Motor neuron (in vitro differentiated cells): ENCODE results near the gene ARHGAP24. TPM values are rescaled to one million over a fixed set of nuclear protein-coding genes. Genes with fewer than 3 reads are reported as not detected.
A peak's percentile ranks its signal among the peaks of the same experiment; 100 is the strongest.

Source experiments
- ATAC-seq, 8 experiments: fragments of 200-7000 bp; cut with Tn5 transposase; replicated peaks in 6 of 8; 2 replicates each; pipeline ENCODE4 v1.8.0; 2021; ENCODE audit warnings: mild to moderate bottlenecking in 8 of 8, moderate library complexity in 8 of 8
- H3K27ac ChIP-seq, 2 donors: fragments of 250-450 bp; sonication (Bioruptor Pico); 2 replicates each; pipeline ENCODE4 v1.9.0; 2021; ENCODE audit warnings: antibody characterized with exemption in 2 of 2, mild to moderate bottlenecking in 2 of 2, moderate library complexity in 1 of 2
- H3K4me1 ChIP-seq, 2 donors: fragments of 250-450 bp; sonication (Bioruptor Pico); replicated peaks in 1 of 2; 2 replicates each; pipeline ENCODE4 v1.6.1; 2021; ENCODE audit warnings: antibody characterized with exemption in 2 of 2, mild to moderate bottlenecking in 2 of 2, moderate library complexity in 1 of 2
- H3K4me3 ChIP-seq, 5 donors: fragments of 250-450 bp; sonication (Bioruptor Pico); 2 replicates each; pipeline ENCODE4 v1.9.0; 2021; ENCODE audit warnings: antibody characterized with exemption in 5 of 5, mild to moderate bottlenecking in 5 of 5, moderate library complexity in 4 of 5
- WGBS, 10 experiments: fragments of 450-650 bp; shearing (Covaris generic); methylation state at CpG; one replicate each; pipeline ENCODE4 v1.0.0; 2022; 5-methylcytosine and 5-hydroxymethylcytosine counted together
- in situ Hi-C, 9 experiments: fragments of 400-800 bp; cut with MboI; loops; one replicate each; pipeline ENCODE4 v1.15.0; 2021; ENCODE audit warnings: low sequenced_read_pairs in 9 of 9, low pct_unique_long_range_greater_than_20kb in 2 of 9; ENCODE audit not compliant: unreplicated experiment in 9 of 9
- total RNA-seq, 8 experiments: library from RNA; unstranded; fragments of 300-600 nt; gene quantifications; 2 replicates each; pipeline versions ENCODE4 v1.2.3 to v1.2.4, GENCODE V29; 2022

Gene ARHGAP24
- total RNA-seq, 8 experiments from 2014 or later = 0.67 to 17.6 (median 2.5) TPM

DNA sequence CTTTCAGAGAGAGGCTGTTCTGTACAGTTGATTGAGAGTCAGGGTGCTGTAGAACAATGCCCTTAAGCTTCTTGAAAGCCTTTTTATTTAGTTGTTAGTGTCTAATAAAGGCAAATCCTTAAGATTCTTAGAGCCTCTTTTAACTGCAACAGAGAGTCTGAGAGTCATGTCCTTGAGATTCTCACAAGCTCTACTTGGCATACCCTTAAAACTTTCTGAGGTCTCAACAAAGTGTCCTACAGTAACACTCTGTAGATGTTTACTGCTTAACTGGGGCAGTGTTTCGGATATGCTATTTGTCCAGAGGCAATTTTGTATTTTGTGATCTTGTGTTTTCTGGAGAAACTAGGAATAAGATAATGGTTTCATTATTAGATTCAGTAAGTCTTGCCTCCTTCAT, 209.7 kb downstream of the ARHGAP24 start:
- H3K4me1 ChIP-seq = peaks cover 2 to 16% of the 10 kb centered on the region in 2 donors
- WGBS, 10 experiments = 67 to 100% (median 100%) methylated on average over 1 of the region's 1 CpG; no CpG with 5 or more reads in 2 of the 10 experiments
- no peak overlapping the region for H3K4me3 ChIP-seq
- in situ Hi-C loops = no loop called here
- ATAC-seq = no peak
- no peak overlapping the region for H3K27ac ChIP-seq

DNA sequence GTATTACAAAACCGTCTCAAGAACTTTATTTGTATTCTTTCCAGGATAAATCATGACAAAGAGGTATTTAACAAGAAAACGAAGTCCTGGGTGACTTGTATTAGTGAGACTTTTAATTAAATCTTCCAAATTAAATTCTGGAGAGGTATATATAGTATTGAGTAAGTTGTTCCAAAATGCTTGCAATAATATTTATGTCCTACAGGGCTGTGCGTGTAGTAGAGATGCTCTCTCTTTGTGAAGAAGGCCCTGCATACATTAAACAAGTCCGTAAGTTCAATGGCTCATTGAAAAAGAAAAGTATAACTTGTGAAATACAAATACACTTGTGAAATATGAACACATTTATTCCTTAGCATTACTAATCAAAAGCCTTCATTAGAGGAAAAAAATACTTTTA, 211.4 kb downstream of the ARHGAP24 start:
- Histone ChIP-seq H3K27ac (no peak overlapping the region), H3K4me1 (peaks cover 0 to 10% of the 10 kb centered on the region in 2 donors), H3K4me3 (no peak overlapping the region)
- no peak for ATAC-seq
- 67 to 96% (median 86%) methylated on average over 1 to 4 of the region's 4 CpGs for WGBS, 10 experiments
- in situ Hi-C loops = no loop called here

DNA sequence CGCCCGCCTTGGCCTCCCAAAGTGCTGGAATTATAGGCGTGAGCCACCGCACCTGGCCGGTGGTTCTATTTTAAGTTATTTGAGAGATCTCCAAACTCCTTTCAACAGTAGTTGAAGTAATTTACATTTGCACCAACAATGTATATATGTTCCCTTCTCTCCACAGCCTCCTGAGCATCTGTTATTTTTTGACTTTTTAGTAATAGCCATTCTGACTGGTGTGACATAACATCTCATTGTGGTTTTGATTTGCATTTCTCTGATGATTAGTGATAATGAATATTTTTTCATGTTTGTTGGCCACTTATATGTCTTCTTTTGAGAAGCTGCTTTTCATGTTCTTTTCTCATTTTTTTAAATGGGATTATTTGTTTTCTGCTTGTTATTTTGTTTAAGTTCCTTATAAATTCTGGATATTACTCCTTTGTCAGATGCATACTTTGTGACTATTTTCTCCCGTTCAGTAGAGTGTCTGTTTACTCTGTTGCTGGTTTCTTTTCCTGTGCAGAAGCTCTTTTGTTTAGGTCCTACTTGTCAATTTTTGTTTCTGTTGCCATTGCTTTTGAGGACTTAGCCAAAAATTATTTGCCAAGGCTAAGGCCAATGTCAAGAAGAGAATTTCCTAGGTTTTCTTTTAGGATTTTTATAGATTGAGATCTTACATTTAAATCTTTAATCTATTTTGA, 213.2 kb downstream of the ARHGAP24 start:
- Histone ChIP-seq H3K27ac (no peak overlapping the region), H3K4me1 (no peaks in the 10 kb centered on the region), H3K4me3 (no peak overlapping the region)
- no peak for ATAC-seq
- in situ Hi-C loops = no loop called here
- WGBS, 10 experiments = 75 to 100% (median 93%) methylated on average over 1 to 6 of the region's 6 CpGs; no CpG with 5 or more reads in 1 of the 10 experiments

DNA sequence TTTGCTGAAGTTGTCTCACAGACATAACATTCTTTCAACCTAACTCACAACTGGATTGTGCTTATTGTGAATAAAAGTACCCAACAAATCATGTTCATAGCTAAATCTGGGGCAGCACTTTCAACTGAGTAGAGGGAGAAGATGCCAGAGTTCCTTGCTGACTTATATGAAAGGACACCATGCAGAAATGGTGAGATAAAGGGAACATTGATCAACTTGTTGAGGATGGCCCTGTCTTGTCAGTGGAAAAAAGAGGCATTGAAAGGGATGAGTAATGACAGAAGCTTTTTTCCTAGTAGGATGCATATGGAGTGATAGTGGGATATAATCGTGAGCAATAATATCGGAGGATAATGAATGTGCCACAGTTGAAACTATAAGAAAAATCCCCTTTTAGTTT, 221.7 kb downstream of the ARHGAP24 start:
- Histone ChIP-seq H3K4me1 (no peaks in the 10 kb centered on the region), H3K27ac (no peak overlapping the region), H3K4me3 (no peak overlapping the region)
- in situ Hi-C loops = no loop called here
- WGBS, 10 experiments = 60 to 100% (median 100%) methylated on average over 1 to 2 of the region's 2 CpGs
- no peak for ATAC-seq

DNA sequence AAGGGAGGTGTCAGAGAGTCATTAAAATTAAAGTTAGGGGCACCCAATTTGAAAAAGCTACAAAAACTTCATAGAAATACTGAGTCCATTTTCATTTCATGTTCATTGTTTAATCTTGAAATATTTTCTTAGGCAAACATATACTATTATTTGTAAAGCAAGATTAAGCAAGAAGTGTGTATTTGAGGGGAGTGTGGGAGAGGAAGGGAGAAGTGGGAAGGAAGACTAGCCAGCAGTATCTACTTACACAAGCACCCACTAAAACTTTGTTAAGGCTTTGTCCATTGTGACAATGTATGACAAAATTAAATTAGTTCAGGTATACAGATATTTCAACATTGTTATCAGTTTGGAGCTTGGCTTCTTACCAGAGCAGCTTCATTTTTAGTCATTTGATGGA, 222.9 kb downstream of the ARHGAP24 start:
- no peak overlapping the region for H3K27ac ChIP-seq
- no peak overlapping the region for H3K4me3 ChIP-seq
- in situ Hi-C loops = no loop called here
- no peak for ATAC-seq
- no peaks in the 10 kb centered on the region for H3K4me1 ChIP-seq

DNA sequence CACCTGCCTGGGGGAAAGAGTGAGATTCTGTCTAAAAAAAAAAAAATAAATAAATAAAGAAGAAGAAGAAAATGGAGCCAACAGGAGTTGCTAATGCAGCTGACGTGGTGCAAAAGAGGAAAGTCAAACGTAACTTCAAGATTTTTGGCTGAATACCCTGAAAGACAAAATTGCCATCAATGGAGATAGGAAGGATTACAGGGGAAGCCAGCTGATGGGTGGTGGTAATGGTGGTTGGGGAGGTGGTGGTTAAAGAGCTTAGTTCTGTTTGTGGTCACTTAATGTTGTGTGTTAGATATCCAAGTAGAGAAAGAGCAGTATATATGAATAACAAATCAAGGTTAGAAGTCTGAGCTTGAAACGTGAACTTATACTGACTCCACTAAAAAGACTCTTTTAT, 225.4 kb downstream of the ARHGAP24 start:
- WGBS, 10 experiments = 65 to 97% (median 91%) methylated on average over 1 to 3 of the region's 3 CpGs
- Histone ChIP-seq H3K4me3 (no peak overlapping the region), H3K27ac (no peak overlapping the region), H3K4me1 (no peaks in the 10 kb centered on the region)
- in situ Hi-C loops = no loop called here
- ATAC-seq = no peak

DNA sequence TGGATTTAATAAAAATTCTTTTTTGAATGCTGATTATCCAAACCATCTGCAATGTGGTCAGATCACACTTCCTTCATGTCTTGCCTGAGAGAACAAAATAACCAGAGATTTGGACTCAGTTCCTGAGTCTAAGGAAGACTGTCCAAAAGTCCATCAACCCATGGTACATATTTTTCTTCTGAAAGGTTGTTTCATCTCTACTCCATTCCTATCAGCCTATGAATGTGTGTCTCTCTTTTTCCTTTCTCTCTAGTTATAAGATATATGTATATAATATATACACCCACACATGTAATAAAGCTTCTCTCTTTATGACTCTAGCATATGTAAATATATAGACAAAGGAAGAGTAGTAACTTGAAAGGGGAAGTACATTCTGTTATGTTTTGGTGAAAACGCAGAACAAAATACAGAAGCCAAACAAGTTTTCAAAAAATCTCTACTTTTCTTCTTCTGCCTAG, 226.9 kb downstream of the ARHGAP24 start:
- H3K4me3 ChIP-seq = no peak overlapping the region
- in situ Hi-C loops = no loop called here
- no peak overlapping the region for H3K27ac ChIP-seq
- no peak for ATAC-seq
- H3K4me1 ChIP-seq = no peaks in the 10 kb centered on the region
- 10 to 100% (median 86%) methylated on average over 1 of the region's 1 CpG; no CpG with 5 or more reads in 2 of the 10 experiments for WGBS, 10 experiments

DNA sequence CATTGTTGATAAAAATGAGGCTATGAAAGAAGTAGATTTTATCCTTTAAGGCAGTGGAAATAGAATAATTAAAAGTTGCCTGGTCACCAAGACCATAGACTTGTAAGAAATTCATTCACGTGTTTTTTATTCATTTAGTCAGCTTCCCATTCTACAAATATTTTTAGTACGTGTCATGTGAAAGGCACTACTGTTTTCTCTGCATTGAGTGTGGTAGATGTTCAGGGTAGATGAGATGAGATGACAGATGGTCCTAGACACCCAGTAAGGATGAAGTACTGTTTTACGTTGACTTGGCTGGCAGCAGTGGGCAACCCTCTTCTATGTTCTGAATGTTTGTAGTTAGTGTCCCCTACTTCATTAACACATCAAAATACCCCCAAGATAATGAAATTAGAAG, 228.1 kb downstream of the ARHGAP24 start:
- no peak for ATAC-seq
- Histone ChIP-seq H3K27ac (no peak overlapping the region), H3K4me3 (no peak overlapping the region), H3K4me1 (no peaks in the 10 kb centered on the region)
- WGBS, 10 experiments = 39 to 89% (median 70%) methylated on average over 2 to 3 of the region's 3 CpGs; no CpG with 5 or more reads in 2 of the 10 experiments
- in situ Hi-C loops = no loop called here

DNA sequence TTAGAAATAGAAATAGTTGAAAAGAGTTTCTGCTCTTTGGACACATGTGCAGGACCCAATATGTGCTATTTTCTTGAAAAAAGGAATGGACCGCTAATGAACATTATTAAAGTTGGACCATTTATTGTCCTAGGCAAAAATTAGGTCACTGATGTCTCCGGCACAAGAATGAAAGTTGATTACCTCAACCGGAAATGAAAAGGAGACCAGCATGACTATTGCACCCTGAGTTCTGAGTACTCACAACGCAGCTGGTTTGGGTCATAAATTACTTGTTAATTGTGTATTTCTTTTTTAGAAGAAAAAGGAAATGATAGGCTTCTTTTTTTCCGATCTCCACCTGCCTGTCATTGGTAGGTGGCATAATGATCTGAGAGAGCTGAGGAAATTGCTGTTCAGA, 232.7 kb downstream of the ARHGAP24 start:
- peaks cover 0 to 3% of the 10 kb centered on the region in 2 donors for H3K4me1 ChIP-seq
- 55 to 91% (median 74%) methylated on average over 2 to 5 of the region's 5 CpGs for WGBS, 10 experiments
- H3K4me3 ChIP-seq = no peak overlapping the region
- no peak overlapping the region for H3K27ac ChIP-seq
- peak in 1 of 8 experiments; percentile 27 for ATAC-seq
- in situ Hi-C loops = no loop called here

DNA sequence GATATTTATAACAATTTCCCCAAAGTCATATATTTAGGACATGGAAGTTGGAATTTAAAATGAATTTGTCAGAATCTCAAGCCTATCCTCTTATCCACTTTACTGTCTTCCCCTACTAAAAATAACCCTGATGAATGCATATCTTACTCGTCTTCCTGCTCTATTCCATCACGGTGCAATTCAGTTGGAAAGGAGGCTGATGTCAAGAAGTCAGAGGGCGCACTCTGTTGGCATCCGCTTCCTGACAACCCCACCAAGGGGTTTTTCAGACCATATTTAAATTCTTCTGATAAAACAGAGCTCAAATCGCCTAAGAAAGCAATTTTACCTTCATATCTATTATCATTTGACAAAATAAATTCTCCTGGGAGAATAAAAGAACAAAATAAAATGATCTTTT, 233.5 kb downstream of the ARHGAP24 start:
- peak in 2 of 8 experiments; percentile 40 to 44 for ATAC-seq
- H3K4me3 ChIP-seq = no peak overlapping the region
- peaks cover 0 to 3% of the 10 kb centered on the region in 2 donors for H3K4me1 ChIP-seq
- H3K27ac ChIP-seq = no peak overlapping the region
- in situ Hi-C loops = no loop called here
- 21 to 95% (median 61%) methylated on average over 2 to 5 of the region's 5 CpGs for WGBS, 10 experiments

DNA sequence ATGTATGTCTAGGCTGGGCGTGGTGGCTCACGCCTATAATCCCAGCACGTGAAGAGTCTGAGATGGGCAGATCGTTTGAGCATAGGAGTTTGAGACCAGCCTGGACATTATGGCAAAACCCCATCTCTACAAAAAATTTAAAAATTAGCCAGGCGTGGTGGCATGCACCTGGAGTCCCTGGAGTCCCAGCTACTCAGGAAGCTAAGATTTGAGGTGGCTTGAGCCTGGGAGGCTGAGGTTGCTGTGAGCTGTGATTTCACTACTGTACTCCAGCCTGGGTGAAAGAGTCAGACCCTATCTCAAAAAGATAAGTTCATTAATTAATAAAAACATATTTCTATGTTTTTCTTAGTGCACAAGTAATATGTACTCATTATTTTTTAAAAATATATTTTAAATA, 238.1 kb downstream of the ARHGAP24 start:
- in situ Hi-C loops = no loop called here
- Histone ChIP-seq H3K4me3 (no peak overlapping the region), H3K27ac (no peak overlapping the region), H3K4me1 (peaks cover 0 to 3% of the 10 kb centered on the region in 2 donors)
- 83 to 100% (median 92%) methylated on average over 1 to 5 of the region's 5 CpGs; no CpG with 5 or more reads in 3 of the 10 experiments for WGBS, 10 experiments
- no peak for ATAC-seq

DNA sequence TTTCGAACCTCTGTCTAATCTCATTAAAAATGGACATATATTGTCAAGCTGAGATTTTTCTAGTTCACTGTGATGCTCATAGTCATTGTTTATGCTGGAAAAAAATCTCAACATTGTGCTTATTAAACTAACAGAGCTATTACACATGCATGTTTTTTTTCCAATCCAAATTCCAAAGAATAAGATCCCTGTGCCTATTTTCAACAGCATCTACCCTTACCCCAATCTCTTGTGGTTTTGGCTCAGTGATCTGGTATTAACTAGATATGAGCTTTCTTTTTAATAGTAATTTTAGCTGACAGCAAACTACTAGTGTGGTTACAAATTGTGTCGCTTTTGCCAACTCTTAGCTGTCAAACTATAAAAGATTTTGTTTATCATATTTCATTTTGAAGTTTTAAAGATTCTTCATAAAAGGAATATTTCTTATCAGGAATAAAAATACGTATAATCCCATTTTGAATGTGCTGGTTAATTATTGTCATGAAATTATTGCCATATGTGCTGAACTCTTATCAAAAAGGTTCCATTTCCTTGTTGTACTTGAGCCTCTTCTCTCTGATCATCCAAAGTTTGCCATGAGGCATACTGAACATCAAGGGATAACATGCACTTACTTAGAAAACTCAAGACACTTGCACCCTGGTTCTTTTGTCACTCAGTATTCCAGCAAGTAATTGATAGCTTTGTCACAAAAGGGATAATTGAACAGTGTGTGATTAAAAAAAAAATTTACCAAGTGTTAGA, 241.2 kb downstream of the ARHGAP24 start:
- in situ Hi-C loops = no loop called here
- no peak for ATAC-seq
- Histone ChIP-seq H3K4me1 (no peaks in the 10 kb centered on the region), H3K4me3 (no peak overlapping the region), H3K27ac (no peak overlapping the region)
- WGBS, 10 experiments = 50 to 85% (median 63%) methylated on average over 2 to 3 of the region's 3 CpGs

DNA sequence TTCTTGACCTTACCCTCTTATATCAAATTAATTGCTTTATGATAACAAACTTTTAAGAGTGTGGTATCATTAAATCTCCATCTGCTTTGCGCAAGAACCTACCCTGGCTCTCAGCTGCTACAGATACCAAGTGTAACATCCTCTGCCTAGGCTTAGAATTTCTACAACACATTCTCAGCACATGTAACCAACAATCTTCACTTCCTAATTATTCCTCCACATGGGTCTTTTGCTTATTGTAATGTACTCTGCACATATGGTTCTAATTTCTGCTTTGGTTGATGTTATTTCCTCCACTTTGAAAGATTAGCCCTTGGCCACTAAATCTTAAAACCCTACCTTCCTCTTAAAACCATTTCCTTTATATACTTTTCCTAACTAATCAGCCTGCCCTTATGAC, 242.4 kb downstream of the ARHGAP24 start:
- no peak overlapping the region for H3K27ac ChIP-seq
- H3K4me3 ChIP-seq = no peak overlapping the region
- in situ Hi-C loops = no loop called here
- no peaks in the 10 kb centered on the region for H3K4me1 ChIP-seq
- peak in 2 of 8 experiments; percentile 34 to 38 for ATAC-seq
- WGBS, 10 experiments = 29 to 100% (median 87%) methylated on average over 1 of the region's 1 CpG; no CpG with 5 or more reads in 2 of the 10 experiments
